Lower leg skin (tissue), 4 donors: ENCODE measurements around the gene RNH1. TPM values are rescaled to one million over a fixed set of nuclear protein-coding genes. Genes with fewer than 3 reads are reported as not detected.
A peak's percentile ranks its signal among the peaks of the same experiment; 100 is the strongest.

ENCODE experiments used
- DNase-seq, 2 donors: peaks; one replicate each; pipeline ENCODE4 v3.0.0-alpha.2; 2019; ENCODE audit warnings: low spot score in 2 of 2
- H3K4me3 ChIP-seq: fragments of 200-600 bp; sonication (generic); 2 replicates; pipeline ENCODE4 v1.5.1; 2017; ENCODE audit warnings: mild to moderate bottlenecking, low read depth; ENCODE audit not compliant: poor library complexity, severe bottlenecking
- POLR2A ChIP-seq, 2 donors: fragments of 450-650 bp; IDR thresholded peaks; one replicate each; pipeline ENCODE4 v1.6.1; 2016 to 2017; ENCODE audit warnings: antibody characterized with exemption in 2 of 2, mild to moderate bottlenecking in 1 of 2, moderate library complexity in 1 of 2
- WGBS, 2 donors: methylation state at CpG; one replicate each; pipeline ENCODE4 v1.1.5; 2018; 5-methylcytosine and 5-hydroxymethylcytosine counted together
- intact Hi-C: fragments of 100-400 bp; cut with DNase I; formaldehyde crosslinking; loops from one replicate; pipeline ENCODE4 v1.15.0; 2023; ENCODE audit warnings: low total_unique reads
- total RNA-seq, 4 donors: library from RNA; depleted of rRNA; stranded (reverse); fragments of >200 nt; gene quantifications; one replicate each; pipeline ENCODE4 v1.1.0, GENCODE V29; 2016
- TF ChIP-seq, protein P1 (sequence below), 3 donors: fragments of 450-650 bp; IDR thresholded peaks; one replicate each; pipeline ENCODE4 v1.5.1; 2016; ENCODE audit warnings: antibody characterized with exemption in 3 of 3, mild to moderate bottlenecking in 3 of 3, moderate library complexity in 2 of 3

RNH1 gene
- total RNA-seq, 4 donors from 2014 or later = 419 to 465 (median 446) TPM

DNA sequence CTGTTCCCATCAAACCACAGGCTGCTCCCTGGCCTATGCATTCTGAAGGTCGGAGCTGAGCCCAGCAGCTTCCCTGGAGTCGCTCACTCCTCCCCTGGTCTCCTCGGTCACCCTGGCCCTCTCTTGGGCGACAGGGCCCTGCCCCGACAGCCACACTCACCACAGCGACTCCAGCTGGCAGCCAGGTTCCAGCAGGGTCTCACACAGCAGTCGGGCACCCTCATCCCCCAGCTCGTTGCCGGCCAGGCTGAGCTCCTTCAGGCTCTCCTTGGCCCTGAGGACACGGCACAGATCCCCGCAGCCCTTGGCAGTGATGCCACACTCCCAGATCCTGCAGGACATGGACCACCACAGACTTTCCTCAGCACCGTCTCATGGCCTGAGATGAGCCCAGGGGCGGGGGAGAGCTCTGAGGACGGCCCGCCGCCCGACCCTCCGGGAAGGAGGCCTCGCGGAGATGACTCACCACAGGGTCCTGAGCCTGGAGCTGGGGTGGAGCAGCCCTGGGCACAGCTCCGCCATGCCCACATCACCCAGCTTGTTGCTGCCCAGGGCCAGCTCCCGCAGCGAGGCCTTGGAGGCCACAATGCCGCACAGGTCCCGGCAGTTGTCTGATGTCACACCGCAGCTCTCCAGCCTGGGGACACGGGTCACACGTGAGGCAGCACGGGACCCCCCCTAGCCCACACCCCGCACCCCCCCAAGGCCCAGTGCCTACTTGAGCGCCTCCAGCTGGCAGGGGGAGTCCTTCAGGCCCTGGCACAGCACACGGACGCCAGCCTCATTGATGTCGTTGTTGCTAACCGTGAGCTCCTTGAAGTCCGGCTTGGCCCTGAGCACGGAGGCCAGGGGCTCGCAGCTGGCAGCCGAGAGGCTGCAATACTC lies 8.5 kb downstream of the RNH1 start:
- intact Hi-C loops = no loop called here
- TF ChIP-seq, protein P1, sequence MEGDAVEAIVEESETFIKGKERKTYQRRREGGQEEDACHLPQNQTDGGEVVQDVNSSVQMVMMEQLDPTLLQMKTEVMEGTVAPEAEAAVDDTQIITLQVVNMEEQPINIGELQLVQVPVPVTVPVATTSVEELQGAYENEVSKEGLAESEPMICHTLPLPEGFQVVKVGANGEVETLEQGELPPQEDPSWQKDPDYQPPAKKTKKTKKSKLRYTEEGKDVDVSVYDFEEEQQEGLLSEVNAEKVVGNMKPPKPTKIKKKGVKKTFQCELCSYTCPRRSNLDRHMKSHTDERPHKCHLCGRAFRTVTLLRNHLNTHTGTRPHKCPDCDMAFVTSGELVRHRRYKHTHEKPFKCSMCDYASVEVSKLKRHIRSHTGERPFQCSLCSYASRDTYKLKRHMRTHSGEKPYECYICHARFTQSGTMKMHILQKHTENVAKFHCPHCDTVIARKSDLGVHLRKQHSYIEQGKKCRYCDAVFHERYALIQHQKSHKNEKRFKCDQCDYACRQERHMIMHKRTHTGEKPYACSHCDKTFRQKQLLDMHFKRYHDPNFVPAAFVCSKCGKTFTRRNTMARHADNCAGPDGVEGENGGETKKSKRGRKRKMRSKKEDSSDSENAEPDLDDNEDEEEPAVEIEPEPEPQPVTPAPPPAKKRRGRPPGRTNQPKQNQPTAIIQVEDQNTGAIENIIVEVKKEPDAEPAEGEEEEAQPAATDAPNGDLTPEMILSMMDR (IDR thresholded peaks at IDR 0.05) = no peak
- no peak for TF ChIP-seq POLR2A (IDR thresholded peaks at IDR 0.05)
- peak in 1 of 2 donors; percentile 82 for DNase-seq
- H3K4me3 ChIP-seq = no peak overlapping the region
- WGBS, 2 donors = 91 to 93% methylated on average over 13 to 20 of the region's 39 CpGs

DNA sequence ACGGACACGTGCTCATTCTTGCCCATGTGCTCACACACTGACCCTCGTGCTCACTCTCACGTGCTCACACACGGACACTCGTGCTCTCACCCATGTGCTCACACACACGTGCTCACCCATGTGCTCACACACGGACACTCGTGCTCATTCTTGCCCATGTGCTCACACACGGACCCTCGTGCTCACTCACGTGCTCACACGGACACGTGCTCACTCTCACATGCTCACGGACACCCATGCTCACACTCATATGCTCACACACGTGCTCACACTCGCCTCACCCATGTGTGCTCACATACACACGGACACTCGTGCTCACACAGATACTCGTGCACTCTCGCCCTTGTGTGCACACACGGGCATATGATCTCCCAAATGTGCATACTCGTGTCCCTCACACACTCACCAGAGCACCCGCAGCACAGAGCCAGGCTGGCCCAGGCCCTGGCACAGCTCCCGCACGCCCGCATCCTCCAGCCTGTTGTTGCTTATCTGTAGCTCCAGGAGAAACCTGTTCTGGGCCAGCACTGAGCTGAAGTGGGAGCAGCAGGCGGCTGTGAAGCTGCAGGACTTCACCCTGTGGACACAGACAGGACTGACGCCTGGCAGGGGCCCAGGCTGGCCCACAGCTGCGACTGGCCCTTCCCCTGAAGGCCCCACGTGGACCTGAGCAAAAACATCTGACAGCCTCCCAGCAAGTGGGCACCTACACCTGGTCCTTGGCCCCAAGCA lies 9.3 kb downstream of the RNH1 start:
- no peak for DNase-seq
- H3K4me3 ChIP-seq = no peak overlapping the region
- WGBS, 2 donors = 96 to 97% methylated on average over 30 to 31 of the region's 31 CpGs
- intact Hi-C loops = no loop called here
- TF ChIP-seq, protein P1 (IDR thresholded peaks at IDR 0.05) = no peak
- no peak for TF ChIP-seq POLR2A (IDR thresholded peaks at IDR 0.05)

DNA sequence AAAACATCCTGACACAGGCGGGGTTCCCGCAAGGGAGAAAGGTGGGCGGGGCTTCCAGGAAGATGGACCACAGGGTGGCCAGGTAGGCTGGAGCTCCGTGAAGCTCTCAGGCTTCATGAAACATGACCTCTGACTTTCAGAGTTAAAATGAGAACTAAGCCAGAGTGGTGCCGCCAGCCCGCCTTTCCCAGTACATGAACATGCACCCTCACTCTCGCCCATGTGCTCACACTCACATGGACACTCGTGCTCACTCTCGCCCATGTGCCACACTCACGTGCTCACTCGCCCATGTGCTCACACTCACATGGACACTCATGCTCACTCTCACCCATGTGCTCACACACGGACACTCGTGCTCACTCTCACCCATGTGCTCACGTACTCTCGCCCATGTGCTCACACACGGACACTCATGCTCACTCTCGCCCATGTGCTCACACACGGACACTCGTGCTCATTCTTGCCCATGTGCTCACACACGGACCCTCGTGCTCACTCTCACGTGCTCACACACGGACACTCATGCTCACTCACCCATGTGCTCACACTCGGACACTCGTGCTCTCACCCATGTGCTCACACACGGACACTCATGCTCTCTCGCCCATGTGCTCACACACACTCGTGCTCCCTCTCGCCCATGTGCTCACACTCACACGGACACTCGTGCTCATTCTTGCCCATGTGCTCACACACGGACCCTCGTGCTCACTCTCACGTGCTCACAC lies 10.0 kb downstream of the RNH1 start:
- 94 to 95% methylated on average over 34 of the region's 34 CpGs for WGBS, 2 donors
- intact Hi-C loops = no loop called here
- no peak for DNase-seq
- no peak overlapping the region for H3K4me3 ChIP-seq
- TF ChIP-seq POLR2A (IDR thresholded peaks at IDR 0.05) = no peak
- TF ChIP-seq, protein P1 (IDR thresholded peaks at IDR 0.05) = no peak

DNA sequence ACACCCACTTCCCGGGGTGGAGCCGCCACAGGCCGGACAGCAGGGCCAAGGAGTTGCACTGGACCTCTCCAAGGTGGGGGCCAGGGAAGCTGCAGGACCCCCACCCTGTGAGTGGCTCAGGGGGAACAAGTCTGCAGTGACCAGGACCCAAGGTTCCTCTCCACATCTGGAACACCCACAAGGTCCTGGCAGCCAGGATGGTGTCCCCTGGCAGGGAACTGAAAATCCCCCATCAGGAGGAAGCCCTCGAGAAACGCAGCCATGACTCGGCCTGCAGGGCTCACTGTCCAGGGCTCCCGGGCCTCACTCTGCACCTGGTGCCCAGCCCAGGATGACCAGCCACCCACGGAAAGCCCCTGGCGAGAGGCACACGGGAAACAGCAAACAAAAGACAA lies 11.5 kb downstream of the RNH1 start:
- WGBS, 2 donors = 63 to 66% methylated on average over 10 of the region's 10 CpGs
- intact Hi-C loops = no loop called here
- no peak for DNase-seq
- TF ChIP-seq, protein P1 (IDR thresholded peaks at IDR 0.05) = no peak
- no peak for TF ChIP-seq POLR2A (IDR thresholded peaks at IDR 0.05)
- no peak overlapping the region for H3K4me3 ChIP-seq

DNA sequence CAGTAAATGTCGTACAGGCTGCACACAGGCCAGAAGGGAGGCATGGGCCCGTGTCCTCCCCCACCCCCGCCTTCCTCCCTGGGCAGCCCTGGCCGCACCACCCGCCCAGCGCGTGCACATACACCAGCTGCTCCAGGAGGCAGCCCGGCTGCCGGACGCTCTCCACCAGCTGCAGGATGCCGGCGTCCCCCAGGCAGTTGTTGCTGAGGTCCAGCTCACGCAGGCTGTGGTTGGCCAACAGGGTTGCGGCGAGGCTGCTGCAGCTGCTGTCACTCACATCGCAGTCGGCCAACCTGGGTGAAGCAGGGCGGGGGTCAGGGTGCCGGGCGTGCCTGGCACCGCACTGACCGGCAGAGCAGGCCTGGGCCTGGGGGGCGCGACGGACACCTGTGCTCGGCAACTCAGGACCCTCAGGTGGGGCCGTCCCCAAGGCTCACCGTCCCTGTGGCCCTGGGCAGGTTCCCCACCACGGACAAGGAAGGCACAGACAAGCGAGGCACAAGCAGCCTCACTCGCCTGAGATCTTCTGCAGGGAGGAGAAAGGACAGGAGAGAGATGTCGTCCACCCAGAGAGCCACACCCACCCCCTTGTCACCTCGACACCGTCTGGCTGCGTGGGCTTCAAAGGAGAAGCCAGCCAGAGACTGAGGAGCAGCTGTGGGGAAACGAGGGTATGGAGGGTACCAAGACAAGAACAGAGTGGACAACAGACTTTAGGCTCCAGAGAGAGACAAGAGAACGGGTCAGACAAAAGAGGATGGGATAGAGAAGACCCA lies 12.1 kb downstream of the RNH1 start:
- H3K4me3 ChIP-seq = no peak overlapping the region
- no peak for TF ChIP-seq POLR2A (IDR thresholded peaks at IDR 0.05)
- TF ChIP-seq, protein P1 (IDR thresholded peaks at IDR 0.05) = no peak
- DNase-seq = no peak
- WGBS, 2 donors = 79 to 82% methylated on average over 30 to 33 of the region's 37 CpGs
- intact Hi-C loops = no loop called here
